Activated T-cell treated with anti-CD3 and anti-CD28 coated beads, Interleukin-2, amount 50 U/mL, for 72 hours (primary cell): ENCODE results near the gene GYG1. TPM values are rescaled to one million over a fixed set of nuclear protein-coding genes. Genes with fewer than 3 reads are reported as not detected.

Source experiments
- ATAC-seq, 2 donors: fragments of 150-1000 bp; cut with Tn5 transposase; replicated peaks in 1 of 2; 2 replicates each; pipeline ENCODE4 v1.10.0; 2021; ENCODE audit warnings: moderate library complexity in 2 of 2, mild to moderate bottlenecking in 1 of 2
- DNase-seq, 2 donors: peaks; one replicate each; pipeline ENCODE4 v3.0.0; 2021 to 2022; ENCODE audit warnings: mixed read lengths in 1 of 2
- H3K27ac Mint-ChIP-seq: one replicate; pipeline ENCODE4 v1.8.0; 2022; ENCODE audit warnings: mild to moderate bottlenecking, moderate library complexity, mixed read lengths
- H3K27me3 Mint-ChIP-seq: one replicate; pipeline ENCODE4 v1.8.0; 2022; ENCODE audit warnings: low read depth, mixed read lengths
- H3K36me3 Mint-ChIP-seq, 2 donors: one replicate each; pipeline ENCODE4 v1.8.0; 2022; ENCODE audit warnings: mixed read lengths in 2 of 2, mild to moderate bottlenecking in 1 of 2; ENCODE audit not compliant: insufficient read depth in 2 of 2
- H3K4me1 Mint-ChIP-seq: one replicate; pipeline ENCODE4 v1.8.0; 2022; ENCODE audit warnings: low read depth, mixed read lengths
- H3K4me3 Mint-ChIP-seq, 2 donors: one replicate each; pipeline ENCODE4 v1.8.0; 2022; ENCODE audit warnings: mild to moderate bottlenecking in 2 of 2, mixed read lengths in 2 of 2, moderate library complexity in 2 of 2
- H3K9me3 Mint-ChIP-seq, 2 donors: one replicate each; pipeline ENCODE4 v1.8.0; 2022; ENCODE audit warnings: mixed read lengths in 2 of 2
- total RNA-seq, 2 donors: library from RNA; stranded (reverse); gene quantifications; one replicate each; pipeline ENCODE4 v1.2.3, GENCODE V29; 2022

Gene GYG1
- total RNA-seq, 2 donors from 2014 or later = 14.1 to 21.7 TPM

DNA sequence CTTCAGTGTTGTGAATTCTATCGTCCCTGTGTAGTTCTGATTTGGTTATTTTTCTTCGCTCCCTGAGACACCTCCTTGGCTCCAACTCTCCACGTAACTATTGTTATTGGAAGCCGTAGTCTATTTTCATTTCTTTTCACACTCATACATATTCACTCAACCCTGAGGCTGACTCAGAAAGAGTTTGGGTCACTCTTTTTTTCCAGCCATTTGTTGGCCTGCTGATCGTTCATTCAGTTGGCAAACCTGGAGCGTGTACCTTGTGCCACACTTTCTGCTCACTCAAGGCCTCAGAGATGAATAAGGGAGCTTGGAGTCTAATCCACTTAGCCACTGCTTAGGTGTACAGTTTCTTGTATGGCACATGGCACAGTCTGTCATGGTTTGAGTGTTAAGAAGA is 22.4 kb downstream of the GYG1 start:
- Mint-ChIP-seq H3K36me3 (peaks cover 0 to 14% of the 10 kb centered on the region in 2 donors), H3K4me3 (no peak overlapping the region), H3K27me3 (no peaks in the 10 kb centered on the region), H3K4me1 (peaks cover 10% of the 10 kb centered on the region), H3K9me3 (no peaks in the 10 kb centered on the region), H3K27ac (no peak overlapping the region)
- ATAC-seq (no peak), DNase-seq (no peak)

DNA sequence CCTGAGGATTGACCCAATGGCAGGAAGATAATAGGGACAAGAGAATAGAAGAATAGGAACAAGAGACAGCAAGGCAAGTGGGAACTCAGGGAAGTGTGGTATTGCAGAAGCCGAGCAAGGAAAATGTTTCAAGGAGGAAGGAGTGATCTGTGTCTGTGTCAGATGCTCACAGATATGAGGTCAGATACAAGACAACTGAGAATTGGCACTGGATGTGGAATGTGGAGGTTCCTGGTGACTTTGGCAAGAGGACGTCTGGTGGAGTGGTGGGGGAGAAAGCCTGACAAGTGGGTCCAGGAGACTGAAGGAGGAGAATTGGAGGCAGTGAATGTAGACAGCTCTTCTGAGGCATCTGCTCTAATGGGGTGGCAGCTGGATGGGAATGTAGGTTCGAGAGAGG is 24.1 kb downstream of the GYG1 start:
- Mint-ChIP-seq H3K9me3 (no peaks in the 10 kb centered on the region), H3K4me1 (peaks cover 12% of the 10 kb centered on the region), H3K4me3 (no peak overlapping the region), H3K27me3 (no peaks in the 10 kb centered on the region), H3K27ac (no peak overlapping the region), H3K36me3 (peaks cover 0 to 11% of the 10 kb centered on the region in 2 donors)
- no peak for ATAC-seq
- no peak for DNase-seq

DNA sequence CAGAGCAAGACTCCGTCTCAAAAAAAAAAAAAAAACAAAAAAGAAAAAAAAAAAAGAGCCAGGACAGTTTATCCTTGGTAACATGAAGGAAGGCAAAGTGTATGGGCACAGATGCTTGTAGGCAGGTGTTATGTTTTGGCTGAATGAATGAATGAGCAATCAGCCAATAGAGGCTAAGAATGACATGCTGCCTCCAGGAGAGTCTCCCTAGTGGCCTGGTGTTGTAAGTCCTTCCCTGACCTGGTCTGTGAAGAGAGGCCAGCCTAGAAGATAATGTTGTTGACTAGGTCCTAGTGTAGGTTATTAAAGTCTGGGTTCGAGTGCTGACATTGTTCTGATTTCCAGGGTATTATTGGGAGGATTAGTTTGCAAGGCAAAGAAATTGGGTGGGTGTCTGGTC is 24.9 kb downstream of the GYG1 start:
- Mint-ChIP-seq H3K4me1 (peaks cover 12% of the 10 kb centered on the region), H3K4me3 (no peak overlapping the region), H3K36me3 (peaks cover 0 to 8% of the 10 kb centered on the region in 2 donors), H3K27ac (no peak overlapping the region), H3K9me3 (no peaks in the 10 kb centered on the region), H3K27me3 (no peaks in the 10 kb centered on the region)
- DNase-seq (no peak), ATAC-seq (no peak)

DNA sequence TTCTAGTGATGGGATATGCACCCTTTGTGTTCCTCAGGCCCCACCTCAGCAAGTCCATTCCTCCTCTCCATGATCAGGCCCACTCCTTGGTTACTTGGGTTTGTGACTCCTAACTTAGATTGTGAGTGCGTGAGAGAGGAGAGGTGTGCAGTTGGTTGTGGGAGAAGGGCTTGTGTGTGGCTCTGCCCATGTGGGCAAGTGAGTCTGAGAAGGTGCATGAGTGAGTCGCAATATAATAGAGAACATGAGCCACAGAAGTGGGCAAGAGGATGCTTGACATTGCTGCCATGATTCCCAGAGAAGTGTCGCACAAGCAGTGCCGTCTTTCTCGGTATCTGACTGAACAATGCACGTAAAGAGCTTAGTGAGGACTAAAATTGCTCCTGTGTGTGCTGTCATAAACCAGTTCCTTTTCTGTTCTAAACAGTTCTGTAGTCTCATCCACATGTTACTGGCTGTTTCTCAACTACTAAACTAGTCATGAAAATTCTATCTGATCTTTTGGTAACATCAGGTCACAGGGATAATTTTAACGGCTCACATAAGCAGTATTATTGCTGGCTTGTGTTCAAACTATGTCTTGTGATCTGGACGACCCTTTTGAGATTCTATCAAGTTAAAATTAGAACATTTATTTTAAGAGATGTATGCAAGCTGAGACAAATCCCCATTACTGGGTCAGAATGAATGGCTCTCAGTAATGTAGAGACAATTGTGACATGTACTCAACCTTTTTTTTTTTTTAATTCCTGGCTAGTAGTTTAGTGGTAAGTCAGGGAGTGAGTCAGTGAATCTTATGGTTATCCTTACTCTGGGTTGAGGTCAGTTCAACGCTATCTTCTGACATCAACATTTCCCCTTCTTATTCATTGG is 25.6 kb downstream of the GYG1 start:
- Mint-ChIP-seq H3K4me1 (peaks cover 12% of the 10 kb centered on the region), H3K27ac (peak overlapping the region; percentile 43), H3K9me3 (no peaks in the 10 kb centered on the region), H3K4me3 (peak overlapping the region in 1 of 2 donors; percentile 11), H3K36me3 (peaks cover 0 to 7% of the 10 kb centered on the region in 2 donors), H3K27me3 (no peaks in the 10 kb centered on the region)
- DNase-seq (no peak), ATAC-seq (peak; percentile 76 to 78)

DNA sequence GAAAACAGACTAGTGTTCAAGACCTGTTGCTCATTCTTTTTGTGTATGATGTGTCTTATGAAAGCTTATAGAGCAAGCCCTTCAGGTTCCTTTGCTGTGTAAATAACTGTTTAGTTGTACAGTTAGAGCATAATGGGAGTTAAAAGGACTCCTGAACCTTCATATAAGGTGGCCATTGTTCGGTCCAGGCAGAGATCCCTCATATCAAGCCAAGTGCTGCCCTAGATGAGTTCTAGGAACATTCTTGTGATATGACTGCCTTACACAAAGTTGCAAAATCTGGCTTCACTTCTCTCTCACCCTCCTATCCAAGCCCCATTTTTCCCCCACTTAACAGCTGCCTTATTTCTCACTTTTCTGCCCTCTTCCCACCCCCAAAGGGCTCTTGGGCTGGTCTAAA is 26.9 kb downstream of the GYG1 start:
- Mint-ChIP-seq H3K27me3 (no peaks in the 10 kb centered on the region), H3K9me3 (no peaks in the 10 kb centered on the region), H3K27ac (no peak overlapping the region), H3K4me1 (peaks cover 12% of the 10 kb centered on the region), H3K36me3 (peaks cover 2 to 7% of the 10 kb centered on the region in 2 donors), H3K4me3 (no peak overlapping the region)
- no peak for ATAC-seq
- no peak for DNase-seq

DNA sequence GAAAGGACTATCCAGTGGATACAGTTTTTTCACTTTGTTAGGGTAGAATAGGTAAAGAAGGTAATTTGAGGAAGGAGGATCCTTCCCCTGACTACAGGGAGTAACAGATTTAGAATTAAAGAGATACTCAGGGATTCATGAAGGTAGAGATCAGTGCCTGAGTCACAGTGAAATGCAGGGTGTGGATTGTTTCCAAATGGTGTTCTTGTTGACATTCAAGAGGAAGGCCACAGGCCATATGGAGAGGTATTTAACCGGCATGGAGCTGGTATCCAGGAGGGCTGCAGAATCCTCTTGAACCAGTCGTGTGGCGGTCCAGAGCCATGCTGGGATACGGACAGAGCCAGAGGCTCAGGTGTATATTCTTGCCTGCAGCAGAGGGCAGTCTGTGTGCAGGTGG is 28.2 kb downstream of the GYG1 start:
- DNase-seq (no peak), ATAC-seq (no peak)
- Mint-ChIP-seq H3K27ac (no peak overlapping the region), H3K4me3 (no peak overlapping the region), H3K4me1 (peaks cover 12% of the 10 kb centered on the region), H3K36me3 (peaks cover 5 to 6% of the 10 kb centered on the region in 2 donors), H3K9me3 (peaks cover 0 to under 1% of the 10 kb centered on the region in 2 donors), H3K27me3 (no peaks in the 10 kb centered on the region)

DNA sequence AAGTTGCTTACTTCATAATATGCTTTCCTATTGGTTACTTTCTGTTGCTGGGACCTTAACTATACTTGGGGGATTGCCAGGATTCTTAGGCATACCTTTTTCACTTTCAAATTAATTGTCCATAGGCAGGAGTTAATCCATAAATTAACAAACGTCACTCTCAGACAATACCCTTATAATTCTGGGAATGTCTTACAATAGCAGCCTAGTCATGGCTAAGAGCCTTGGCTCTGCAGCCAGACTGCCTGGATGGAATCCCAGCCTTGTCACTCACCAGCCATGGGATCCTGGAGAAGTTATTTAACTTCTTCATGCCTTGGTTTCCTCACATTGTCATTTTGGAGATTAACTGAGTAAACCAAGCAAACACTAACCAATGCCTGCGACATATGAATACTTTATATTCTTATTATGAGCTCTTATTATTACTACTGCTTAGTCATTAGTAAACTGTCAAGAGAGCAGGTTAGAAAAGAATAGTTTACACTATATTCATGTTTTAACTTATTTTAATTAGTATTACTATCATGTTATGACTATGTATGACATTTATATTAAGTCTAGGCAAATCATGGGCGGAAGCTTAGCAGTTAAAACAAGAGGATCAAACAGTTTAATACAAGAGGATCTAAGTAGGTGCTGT is 29.0 kb downstream of the GYG1 start:
- peak overlapping the region in 1 of 2 donors; percentile 8 for H3K4me3 Mint-ChIP-seq

DNA sequence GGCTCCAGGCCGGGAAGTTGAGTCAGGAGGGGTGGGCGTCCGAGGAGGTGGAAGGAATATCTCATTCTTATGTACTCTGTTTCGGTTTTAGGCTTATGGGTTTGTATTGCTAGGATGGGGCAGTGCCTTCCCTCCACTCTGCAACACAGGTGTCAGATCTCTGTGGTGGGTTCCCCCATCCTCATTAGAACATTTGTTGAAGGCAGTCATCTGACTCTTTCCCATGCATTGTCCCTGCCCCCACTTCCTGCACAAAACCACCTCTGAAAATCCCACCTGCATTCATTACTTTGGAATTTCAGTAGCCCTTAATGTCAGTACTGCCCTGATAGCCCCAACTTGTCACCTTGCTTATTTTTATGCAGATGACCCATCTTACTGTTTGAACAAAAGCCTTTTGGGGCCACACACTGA is 29.5 kb downstream of the GYG1 start:
- Mint-ChIP-seq H3K27ac (no peak overlapping the region), H3K27me3 (no peaks in the 10 kb centered on the region), H3K36me3 (peaks cover 6 to 11% of the 10 kb centered on the region in 2 donors), H3K4me1 (peaks cover 12% of the 10 kb centered on the region), H3K9me3 (peaks cover 0 to 3% of the 10 kb centered on the region in 2 donors), H3K4me3 (peak overlapping the region in 1 of 2 donors; percentile 2)
- no peak for DNase-seq
- peak; percentile 19 to 57 for ATAC-seq

More for the DNA sequence above, 29.0 kb downstream of the GYG1 start:
- H3K27me3 Mint-ChIP-seq = no peaks in the 10 kb centered on the region
- ATAC-seq (peak in 1 of 2 donors; percentile 6), DNase-seq (no peak)
- peaks cover 0 to 3% of the 10 kb centered on the region in 2 donors for H3K9me3 Mint-ChIP-seq
- peaks cover 12% of the 10 kb centered on the region for H3K4me1 Mint-ChIP-seq
- peaks cover 6 to 11% of the 10 kb centered on the region in 2 donors for H3K36me3 Mint-ChIP-seq
- no peak overlapping the region for H3K27ac Mint-ChIP-seq

DNA sequence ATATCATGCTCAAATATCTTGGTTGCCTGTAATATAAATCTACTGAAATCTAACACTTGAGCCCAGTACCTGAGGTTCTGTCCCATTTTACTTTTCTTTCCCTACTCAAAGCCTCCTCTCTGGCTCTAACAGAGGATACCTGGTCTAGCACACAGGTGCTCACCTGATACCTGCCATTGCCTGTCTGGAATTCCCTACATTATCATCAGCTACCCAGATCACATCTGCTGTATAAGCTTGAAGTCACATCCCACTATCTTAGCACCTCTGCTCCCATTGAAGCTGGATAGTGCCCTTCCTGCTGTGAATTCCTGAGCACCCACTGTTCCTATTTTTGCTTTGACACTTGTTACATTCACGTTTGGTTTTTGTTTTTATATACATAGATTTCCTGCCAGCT is 30.5 kb downstream of the GYG1 start:
- Mint-ChIP-seq H3K27ac (peak overlapping the region; percentile 22), H3K9me3 (peaks cover 0 to 3% of the 10 kb centered on the region in 2 donors), H3K36me3 (peaks cover 6 to 11% of the 10 kb centered on the region in 2 donors), H3K27me3 (no peaks in the 10 kb centered on the region), H3K4me3 (no peak overlapping the region), H3K4me1 (peaks cover 6% of the 10 kb centered on the region)
- ATAC-seq = no peak
- no peak for DNase-seq

DNA sequence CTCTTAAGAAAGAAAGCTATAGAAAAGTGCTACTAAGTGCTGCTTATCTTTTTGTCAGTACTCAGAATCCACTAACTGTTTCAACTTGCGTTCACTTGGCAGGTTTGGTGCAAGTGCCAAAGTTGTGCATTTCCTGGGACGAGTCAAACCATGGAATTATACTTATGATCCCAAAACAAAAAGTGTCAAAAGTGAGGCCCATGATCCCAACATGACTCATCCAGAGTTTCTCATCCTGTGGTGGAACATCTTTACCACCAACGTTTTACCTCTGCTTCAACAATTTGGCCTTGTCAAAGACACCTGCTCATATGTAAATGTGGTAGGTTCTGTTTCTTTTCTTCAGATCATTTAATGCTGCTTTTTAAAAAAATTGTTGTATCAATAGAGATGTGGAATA is 32.6 kb downstream of the GYG1 start:
- H3K4me1 Mint-ChIP-seq = peaks cover 5% of the 10 kb centered on the region
- H3K36me3 Mint-ChIP-seq = peaks cover 6 to 14% of the 10 kb centered on the region in 2 donors
- peaks cover 0 to 3% of the 10 kb centered on the region in 2 donors for H3K9me3 Mint-ChIP-seq
- DNase-seq (no peak), ATAC-seq (no peak)
- no peaks in the 10 kb centered on the region for H3K27me3 Mint-ChIP-seq
- no peak overlapping the region for H3K4me3 Mint-ChIP-seq
- H3K27ac Mint-ChIP-seq = peak overlapping the region; percentile 42

DNA sequence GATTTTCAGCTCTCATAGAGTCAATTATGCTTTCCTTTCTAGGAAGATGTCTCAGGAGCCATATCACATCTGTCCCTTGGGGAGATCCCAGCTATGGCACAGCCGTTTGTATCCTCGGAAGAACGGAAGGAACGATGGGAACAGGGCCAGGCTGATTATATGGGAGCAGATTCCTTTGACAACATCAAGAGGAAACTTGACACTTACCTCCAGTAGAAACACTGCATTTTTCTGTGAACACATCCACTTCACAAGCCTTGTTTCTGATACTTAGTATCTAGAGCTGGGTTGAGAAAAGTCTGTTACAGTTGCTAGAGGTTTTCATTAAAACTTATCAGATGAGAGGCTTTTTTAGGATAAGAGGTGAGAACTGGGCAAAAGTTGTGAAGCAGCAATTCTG is 35.4 kb downstream of the GYG1 start:
- Mint-ChIP-seq H3K27ac (no peak overlapping the region), H3K4me1 (no peaks in the 10 kb centered on the region), H3K9me3 (peaks cover 0 to 3% of the 10 kb centered on the region in 2 donors), H3K27me3 (no peaks in the 10 kb centered on the region), H3K36me3 (peaks cover 6 to 14% of the 10 kb centered on the region in 2 donors), H3K4me3 (no peak overlapping the region)
- ATAC-seq = no peak
- DNase-seq = no peak

DNA sequence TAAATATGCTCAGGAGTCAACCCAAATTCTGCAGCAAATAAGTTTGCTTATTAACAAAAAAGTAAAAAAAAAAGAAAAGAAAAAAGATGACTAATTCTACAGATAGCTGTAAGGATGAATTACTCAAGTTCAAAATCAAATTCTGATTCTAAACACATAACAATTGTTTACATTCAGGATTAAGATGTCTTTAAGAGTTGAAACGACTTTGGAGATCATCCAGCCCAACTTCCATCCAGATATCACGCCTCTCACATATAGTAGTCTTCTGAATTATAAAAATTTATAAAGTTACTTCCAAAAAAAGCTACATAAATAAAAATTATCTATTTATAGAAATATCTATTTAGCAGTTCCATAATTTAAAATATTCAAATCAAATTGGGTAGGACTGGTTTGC is 39.8 kb downstream of the GYG1 start:
- no peak for DNase-seq
- no peaks in the 10 kb centered on the region for H3K4me1 Mint-ChIP-seq
- no peak for ATAC-seq
- H3K36me3 Mint-ChIP-seq = peaks cover 0 to 7% of the 10 kb centered on the region in 2 donors
- H3K27me3 Mint-ChIP-seq = no peaks in the 10 kb centered on the region
- H3K9me3 Mint-ChIP-seq = no peaks in the 10 kb centered on the region
- H3K27ac Mint-ChIP-seq = no peak overlapping the region
- no peak overlapping the region for H3K4me3 Mint-ChIP-seq

DNA sequence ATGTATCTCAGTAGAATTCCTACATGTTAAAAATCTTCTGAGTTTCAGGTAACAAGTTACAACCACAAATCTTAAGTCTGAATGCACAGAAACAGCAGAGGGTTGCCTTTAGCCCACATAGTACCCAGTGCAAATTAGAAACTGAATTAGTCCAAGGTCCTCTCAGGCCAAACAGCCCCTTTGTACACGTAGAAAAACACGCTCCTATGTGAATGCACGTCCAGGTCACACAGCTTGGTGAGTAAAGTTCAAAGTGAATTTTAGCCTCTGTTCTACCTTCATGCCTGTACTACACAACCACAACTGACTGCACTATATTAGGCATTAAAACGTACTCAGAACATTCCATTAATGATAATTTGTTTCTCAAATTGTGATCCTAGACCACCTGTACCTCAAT is 46.3 kb downstream of the GYG1 start:
- H3K4me3 Mint-ChIP-seq = no peak overlapping the region
- H3K27ac Mint-ChIP-seq = no peak overlapping the region
- H3K36me3 Mint-ChIP-seq = peaks cover 0 to 11% of the 10 kb centered on the region in 2 donors
- H3K27me3 Mint-ChIP-seq = no peaks in the 10 kb centered on the region
- H3K4me1 Mint-ChIP-seq = peaks cover 7% of the 10 kb centered on the region
- ATAC-seq (no peak), DNase-seq (no peak)
- no peaks in the 10 kb centered on the region for H3K9me3 Mint-ChIP-seq
